Stimulated activated CD4-positive, alpha-beta T cell treated with anti-CD3 and anti-CD28 coated beads, Interleukin-1b, Interleukin-23, amount 100 ng/mL, for 24 hours (primary cell): ENCODE data around the gene DYNLT2.

Source experiments
- DNase-seq, 4 experiments: peaks; one replicate each; pipeline ENCODE4 v3.0.0-alpha.2; 2020; ENCODE audit warnings: low read depth in 4 of 4, low spot score in 1 of 4

DYNLT2 gene, protein sequence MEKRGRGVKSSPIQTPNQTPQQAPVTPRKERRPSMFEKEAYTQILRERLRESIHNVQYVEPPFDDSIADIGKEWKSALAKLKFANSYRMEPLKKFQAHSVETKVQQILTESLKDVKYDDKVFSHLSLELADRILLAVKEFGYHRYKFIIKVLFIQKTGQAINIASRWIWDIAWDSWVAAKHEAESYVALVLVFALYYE

DNA sequence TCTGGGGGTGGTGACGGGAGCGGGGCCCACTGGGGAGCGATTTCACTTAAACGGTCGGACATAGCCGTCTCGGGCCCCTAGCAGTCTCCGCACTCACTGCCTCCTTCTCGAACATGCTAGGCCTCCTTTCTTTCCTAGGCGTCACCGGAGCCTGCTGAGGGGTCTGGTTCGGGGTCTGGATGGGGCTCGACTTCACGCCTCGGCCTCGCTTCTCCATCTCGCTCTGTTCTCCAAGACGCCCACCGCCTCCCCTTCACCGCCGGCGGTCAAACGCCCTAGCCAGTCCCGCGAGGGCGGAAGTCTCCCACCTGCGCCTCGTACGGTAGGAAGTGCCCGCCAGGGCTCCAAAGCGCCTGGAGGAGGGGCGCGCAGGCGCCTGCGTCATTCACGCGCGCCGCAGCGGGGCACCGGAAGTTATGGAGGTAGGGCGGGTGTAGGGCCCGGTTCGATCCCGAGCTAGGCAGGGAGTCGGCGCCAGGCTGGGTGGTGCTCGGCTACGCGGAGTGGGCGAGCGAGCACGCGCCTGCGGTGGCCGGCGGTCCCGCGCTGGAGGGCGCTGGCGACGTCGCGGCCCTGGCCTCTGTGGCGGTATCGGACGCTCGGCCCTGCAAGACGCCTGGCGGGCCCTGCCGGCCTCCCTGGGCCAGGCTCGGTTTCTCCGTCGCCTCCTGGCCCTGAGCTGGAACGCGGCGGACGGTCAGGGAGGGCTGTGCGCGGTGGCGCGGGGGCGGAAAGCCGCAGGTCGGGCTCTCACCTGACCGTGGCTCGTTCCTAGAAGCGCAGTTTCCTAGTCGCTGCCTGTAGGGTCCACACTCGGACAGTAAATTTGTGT is at the start of gene DYNLT2, which contains the start of gene ERMARD:
Gene DYNLT2, minus strand, starts transcription at position 331 of the 832 bp plus-strand sequence. Its CDS starts 114 bp downstream, at position 217.
Gene ERMARD, plus strand, starts transcription at position 381 of the 832 bp plus-strand sequence. Its CDS starts 36 bp downstream, at position 417.
- DNase-seq, result peak; percentile 81 to 92 (median 90)

DNA sequence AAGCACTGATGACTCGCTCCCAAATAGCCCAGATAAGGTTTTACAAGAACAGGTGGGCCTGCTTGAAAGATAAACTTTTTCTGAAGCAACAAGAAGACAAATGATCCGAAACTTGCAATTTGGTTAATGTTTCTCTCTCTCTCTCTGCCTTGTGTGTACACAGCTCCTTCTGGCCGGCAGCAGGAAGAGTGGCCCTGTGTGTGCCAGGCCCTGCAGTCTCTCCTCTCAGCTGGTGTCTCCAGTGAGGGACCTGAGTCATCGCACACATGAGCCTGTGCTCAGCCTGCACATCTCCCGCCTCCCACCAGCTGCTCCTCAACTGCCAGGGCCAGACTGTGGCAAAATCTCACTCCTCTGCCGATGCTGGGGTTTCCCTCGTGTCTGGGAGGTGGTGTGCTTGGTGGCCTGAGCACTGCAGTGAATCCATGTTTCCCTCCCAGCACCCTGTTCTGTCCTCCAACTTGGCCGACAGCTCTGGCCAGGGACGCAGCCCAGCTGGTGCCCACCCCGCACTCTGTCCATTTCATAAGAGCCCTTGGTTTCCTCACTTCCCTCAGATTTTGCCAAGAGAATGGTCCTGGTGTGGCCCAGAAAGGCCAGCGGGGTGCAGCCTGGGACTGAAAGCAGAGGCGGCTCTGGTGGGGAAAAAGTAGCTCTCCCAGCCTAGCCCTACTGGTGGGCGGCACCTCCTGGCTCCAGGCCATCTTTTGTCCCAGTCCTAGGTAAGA is 49.5 kb upstream of the DYNLT2 start:
- no peak for DNase-seq

DNA sequence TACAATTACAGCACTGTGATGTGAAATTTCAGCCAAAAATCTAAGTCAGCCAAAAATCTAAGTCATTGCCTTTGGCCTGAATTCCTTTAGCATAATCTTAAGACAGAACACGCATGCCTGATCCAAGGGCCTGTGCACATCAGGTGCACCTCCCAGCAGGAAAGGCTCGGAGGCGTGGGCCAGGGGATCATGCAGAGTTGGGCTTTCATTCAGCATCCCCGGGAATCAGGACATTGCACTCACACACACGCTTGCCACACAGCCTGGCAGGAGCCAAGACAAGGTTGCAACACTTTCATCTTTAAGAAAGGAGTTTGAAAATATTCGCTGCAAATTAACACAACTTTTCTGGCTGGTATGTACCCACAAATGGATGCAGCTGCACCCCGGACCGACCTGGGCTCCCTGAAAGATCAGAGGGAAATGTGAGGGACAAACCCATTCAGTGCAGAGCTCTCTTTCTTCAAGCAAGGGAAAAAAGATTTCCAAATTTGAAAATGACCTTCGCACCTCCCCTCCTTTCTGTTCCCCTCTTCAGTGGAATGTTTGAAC is 48.8 kb upstream of the DYNLT2 start:
- no peak for DNase-seq

DNA sequence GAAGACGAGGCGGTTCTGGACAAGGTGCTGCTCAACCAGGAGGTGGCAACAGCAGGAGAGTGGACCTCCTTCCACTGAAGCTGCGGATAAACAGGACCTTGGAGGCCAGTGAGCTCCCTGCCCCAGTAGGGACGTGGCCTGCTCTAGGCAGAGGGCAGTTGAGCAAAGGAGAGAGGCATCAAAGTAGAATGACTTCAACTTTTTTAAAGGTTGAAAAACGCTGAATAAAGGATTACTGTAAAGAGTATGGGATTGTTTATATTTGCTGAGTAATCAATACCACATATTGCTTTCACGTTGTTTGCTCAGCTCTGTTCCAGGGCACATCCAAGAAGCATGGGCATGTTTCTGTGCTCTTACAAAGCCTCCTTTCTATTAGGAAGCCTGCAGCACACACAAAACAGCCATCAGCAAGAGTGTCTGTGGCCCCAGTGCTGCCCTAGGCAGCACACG is 48.1 kb upstream of the DYNLT2 start:
- DNase-seq, result no peak

DNA sequence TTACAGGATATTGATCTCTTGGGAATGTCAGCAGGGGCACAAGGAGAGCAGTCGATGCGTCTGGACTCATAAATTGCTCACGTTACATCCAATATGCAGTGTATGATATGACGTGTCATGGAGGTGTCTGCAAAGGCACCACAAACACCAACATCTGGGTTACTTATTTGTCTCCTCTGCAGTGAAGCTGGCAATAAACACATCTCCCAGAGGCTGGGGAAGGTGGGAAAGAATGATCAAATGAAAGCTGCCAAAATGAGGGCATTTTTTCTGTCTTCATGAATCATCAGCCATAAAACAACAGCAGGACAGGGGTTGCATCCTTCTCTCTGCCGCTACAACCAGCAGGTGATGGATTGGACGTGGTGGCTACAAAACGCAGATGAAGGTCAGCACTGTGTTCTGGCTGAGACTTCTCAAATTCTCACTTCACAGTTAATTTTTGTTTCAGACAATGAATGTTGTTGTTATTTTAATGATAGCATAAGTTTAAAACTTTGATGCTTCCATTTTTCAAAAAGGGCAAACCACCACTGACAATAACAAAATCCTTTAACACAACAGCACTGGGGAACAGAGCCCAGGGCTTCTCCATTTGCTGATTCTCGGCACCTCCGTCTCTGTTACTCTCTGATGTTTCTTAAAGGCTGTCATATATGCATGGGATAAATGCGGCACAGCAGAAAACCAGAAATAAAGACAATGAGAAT is 47.5 kb upstream of the DYNLT2 start:
- DNase-seq, result no peak

DNA sequence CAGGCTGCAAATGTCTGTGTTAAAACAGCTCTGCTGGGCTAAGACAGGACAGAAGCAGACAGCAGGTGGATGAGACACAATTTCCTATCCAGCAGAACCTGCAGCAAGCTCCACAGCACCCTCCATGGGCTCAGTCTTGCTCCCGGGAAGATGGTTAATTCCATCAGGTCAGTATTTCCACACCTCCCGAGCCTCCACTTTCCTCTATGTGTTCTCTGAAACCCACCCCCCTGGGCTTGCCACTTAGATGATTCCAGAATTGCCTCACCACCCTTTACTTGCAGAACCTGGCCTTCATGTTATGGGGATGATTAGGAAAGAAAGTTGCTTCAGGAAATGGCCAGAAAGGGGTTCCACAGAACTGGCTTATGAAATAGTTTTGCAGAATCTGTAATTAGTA is 43.8 kb upstream of the DYNLT2 start:
- DNase-seq, result no peak

DNA sequence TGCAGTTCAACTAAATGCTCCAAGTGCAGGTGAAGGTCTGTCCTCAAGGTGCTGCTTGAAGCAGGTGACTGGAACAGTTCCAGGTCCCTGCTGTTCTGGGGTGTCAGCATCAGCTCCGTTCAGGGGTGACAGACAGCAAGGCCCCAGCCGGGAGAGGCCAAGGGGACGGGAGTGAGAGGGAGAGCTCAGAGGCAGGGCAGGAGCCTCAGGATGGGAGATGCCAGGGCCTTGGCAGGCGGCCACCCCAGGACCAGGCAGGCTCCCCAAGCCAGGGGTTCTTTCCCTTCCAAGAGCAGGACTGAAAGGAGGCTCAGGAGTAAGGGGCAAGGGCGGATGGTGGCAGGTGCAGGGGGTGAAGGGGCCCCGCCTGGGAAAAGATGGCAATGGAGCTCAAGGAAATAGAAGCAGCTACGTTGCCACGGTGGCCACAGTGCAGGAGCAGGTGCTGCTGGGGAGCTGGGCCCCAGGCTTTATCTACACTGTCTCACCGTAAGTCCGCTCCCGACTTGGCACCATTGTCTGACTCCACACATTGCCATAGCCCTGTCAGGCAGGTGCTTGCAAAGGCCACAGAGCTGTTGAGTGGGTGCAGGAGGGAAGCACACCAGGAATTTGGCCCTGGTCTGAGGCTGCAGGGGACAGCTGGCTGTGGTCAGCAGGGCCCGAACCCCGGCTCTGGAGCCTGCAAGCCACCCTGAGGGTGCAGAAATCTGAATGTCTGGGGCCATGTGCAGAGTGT is 43.1 kb upstream of the DYNLT2 start:
- DNase-seq, result no peak

DNA sequence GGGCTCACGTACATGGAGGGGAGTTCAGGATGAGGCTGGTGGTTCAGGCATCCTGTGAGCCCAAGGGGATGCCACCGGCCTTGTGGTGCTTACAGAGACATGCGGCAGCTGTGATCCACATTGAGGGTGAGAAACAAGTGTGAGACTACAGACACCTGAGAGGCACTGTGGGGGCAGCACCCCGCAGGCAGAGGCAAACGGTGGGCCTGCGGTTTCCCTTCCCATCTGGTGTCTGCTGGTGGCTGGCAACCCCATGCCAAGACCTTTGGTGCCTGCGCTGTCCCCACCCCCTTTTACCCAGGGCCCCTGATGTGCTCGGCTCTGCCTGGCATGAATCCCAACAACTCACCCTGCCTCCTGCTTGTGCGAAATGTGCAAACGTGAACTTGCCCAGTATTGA is 42.0 kb upstream of the DYNLT2 start:
- DNase-seq, result no peak

DNA sequence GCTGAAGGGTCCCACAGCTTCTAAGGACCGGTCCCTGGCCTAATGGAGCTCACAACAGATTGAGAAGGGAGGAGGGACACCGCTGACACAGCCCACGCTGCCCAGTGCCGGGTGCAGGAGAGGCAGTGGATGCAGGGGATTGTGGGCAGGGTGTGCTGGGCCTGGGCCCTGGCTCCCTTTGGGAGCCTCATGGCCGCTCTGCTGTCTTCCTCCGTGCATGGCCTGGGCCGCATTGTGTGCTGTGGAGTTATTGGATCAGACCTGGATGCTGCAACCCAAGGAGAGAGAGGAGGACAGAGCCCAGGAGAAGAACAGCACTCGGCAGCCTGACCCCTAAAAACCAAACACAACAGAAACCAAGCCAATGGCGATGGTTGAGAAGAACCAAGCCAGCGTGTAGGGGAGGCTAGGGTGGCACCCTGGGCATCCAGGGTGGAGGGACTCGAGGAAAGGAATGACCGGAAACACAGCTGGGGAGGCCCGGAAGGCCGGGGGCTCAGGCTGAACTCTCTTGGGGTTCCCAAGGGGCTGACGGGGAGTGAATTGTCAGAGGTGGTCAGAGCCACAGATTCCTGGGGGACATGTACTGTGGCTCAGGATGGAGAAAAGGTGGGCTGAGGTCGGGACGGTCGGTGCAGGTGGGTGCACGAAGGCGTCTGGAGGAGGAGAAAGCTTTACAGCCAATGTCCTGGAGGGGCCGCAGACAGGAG is 41.1 kb upstream of the DYNLT2 start:
- DNase-seq, result no peak

DNA sequence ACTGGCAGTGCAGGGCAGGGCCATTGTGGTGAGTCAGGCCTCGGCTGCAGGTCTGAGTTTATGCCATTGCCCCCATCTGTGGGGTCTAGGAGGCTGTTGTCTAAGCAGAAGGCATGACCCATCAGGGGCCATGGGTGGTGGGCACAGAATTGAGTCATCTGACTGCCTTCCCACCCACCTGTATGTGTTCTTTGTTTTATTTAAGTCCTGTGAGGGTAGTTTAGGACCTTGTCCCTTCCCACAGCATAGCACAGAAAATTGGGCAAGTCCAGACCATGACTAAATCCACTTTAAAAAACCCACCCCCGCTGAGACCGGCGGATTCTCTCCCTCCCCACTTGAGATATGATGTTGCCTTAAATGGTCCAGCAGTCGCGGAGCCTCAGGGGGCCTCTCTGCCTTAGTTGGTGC is 40.4 kb upstream of the DYNLT2 start:
- DNase-seq, result no peak

DNA sequence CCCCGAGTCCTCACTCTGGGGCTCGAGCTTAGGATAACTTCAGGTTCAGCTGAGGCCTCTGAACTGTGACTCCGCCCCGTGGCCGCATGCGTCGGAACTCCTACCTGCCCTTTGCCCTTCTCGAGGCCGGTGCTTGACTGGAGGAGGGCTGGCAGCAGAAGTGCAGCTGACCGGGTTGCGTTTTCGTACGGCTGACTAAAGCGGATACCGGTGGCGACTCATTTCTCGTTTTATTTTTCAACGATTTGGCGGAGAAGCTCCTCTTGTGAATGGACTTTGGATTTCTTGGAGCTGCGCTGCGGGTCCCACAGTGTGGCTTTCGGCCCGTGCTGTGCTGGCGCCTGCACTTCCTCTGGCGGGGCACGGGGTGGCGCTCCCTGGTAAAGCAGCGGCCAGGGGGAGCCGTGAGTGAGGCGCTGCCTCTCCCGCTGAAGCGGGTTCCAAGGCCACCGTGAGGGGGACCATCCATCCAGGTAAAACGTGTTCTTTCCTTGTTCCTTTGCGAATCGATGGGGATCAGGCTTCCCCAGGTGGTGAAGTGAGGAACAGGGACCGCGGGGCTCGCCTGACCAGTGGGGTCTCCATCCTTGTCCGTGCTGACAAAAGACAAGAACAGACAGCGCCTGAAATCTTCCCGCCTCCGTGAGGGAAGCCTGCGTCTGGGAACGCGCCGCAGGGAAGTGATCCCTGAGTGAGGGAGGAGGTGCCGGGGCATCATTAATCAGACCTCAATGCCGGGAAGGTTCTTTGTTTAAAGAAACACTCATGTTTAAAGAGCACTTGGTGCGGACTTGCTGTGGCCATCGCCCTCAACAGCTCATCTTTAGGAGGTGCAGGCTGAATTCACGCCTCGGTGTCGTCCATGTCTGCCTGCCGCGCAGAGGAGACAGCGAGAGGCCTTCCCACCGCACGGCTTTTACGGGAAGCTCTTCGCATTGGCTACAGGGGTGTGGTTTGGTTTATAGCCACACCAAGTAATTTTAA is 38.9 kb upstream of the DYNLT2 start:
- DNase-seq, result peak; percentile 38 to 66 (median 58)

DNA sequence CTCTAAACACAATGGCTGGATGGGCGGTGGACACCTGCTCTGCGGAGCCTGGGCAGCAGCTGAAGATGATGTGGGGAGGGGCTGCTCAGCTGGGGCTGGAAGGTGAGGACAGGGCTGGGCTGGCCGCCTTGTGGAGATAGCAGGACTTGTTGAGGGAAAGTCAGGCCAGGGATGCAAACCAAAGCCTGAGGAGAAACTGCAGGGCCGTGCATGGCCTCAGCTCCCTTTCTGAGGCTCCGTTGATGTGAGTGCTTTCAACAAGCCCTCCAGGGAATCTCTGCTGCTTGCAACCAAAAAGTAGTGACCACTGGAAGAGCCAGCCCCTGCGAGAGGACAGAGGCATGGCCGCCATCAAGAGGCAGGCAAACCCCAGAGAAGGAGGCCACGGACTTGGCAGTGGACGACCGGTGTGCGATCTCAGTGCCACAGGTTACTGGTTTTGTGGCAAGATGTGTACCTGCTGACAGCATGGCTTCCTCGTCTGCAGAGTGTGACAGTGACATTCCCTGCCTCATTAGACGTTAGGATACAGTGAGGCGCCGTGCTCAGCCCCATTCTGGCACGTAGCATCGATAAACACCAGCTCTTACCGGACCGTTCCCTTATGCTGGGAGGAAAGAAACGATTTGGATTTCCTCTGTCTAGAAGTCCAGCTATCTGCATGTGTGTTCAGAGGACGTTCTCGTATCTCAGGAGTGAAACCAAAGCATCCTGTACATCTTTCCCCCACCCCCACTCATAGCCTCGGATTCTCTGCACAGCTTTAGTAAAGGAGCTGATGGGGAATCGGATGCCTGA is 38.0 kb upstream of the DYNLT2 start:
- DNase-seq, result no peak

DNA sequence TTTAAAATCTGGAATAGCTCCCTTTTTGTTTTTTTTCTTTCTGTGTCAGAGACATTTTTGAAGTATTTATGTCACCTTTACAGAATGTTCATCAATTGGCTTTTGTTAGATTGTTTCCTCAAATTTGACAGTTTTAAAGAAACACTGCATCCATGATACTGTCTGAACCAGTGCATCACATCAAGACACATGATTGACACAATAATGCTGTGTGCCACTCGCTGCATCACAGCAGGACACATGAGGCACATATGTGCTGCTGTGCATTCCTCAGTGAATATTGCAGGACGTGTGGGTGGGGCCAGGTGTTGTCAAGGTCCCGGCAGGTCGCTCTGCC is 37.4 kb upstream of the DYNLT2 start:
- no peak for DNase-seq

DNA sequence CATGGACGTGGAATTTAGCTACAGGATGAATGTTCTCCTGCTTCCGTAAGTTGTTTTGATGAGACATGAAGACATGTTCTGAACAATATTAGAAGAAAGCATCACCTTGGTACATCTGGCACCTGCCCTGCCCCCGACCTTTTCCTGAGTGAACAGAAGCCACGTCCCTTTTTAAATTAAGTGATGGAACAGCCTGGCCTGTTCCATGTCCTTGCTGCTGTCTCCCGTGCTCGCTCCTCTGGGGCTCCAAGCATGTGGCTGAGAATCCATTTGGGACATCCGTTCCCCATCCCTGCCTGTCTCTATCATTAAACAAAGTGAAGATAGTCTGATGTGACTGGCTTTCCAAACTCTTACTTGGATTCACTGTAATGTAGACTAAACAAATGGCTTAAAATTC is 36.4 kb upstream of the DYNLT2 start:
- no peak for DNase-seq

DNA sequence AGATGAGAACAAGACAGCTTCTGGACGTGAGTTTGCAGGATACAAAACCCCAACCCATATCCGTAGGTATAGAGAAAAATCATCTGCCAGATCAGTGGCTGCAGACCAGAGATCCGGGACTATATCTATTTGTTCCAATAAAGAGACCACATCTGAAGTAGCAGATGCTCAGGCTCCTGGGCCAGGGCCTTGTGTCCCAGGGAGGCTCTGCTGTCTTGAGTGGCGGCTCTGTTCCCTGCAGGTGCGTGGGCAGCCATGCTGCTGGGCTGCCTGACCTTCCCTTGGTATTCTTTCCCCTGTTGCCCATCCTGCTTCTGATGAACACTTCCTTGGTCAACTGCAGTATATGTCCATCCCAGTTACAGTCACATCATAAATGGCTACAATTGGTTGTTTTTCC is 35.0 kb upstream of the DYNLT2 start:
- DNase-seq, result no peak

DNA sequence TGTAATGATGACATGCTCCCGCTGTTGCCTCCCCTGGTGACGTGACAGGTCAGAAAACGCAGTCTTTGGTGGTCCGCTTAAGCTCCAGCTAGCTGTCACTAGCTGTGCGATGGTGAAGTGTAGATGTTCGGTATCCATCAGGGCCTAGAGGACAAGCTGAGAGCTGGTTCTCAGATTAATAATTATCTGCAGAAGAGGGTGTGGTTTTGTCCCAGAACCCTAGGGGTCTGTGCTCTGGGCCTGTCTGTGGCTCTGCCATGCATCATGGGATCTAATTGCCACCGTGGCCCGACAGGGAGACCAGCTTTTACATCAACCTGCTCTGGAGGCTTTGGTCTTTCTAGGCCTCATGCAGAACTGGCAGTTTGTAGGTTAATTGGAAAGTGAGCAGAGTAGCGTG is 34.2 kb upstream of the DYNLT2 start:
- DNase-seq, result no peak

DNA sequence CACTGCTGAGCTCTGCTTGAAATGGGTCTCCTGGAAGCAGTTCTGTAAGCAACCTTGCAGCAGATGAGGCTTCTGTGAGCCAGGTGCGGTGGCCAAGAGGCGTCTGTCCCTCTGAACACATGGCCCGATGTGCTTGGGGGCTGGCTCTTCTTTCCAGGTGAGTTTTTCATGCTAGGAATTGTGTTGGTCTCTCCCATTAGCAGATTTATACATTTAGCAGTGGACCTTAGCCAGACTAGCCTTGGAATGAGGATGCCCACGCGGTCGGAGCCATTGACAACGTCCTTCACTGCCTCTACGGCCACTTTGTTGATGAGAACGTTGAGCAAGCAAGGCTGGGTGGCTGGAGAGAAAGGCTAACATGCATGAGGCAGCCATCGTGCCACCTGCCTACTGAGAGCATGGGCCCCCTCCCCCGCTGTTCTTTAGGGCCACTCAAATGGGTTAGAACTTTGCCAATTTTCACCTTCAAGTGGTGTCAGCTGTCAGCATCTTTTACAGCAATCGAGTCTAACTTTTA is 33.5 kb upstream of the DYNLT2 start:
- no peak for DNase-seq
